Measurements from ENCODE around the gene ALPI. TPM values are rescaled to one million over a fixed set of nuclear protein-coding genes. Genes with fewer than 3 reads are reported as not detected.
"Not testable (repeated sequence)": the region's sequence is repeated elsewhere in the genome, so short reads cannot be mapped to it uniquely, and the experiment has no call there.

The ALPI gene
- total RNA-seq, 1 donor from 2014 or later, result not detected

DNA sequence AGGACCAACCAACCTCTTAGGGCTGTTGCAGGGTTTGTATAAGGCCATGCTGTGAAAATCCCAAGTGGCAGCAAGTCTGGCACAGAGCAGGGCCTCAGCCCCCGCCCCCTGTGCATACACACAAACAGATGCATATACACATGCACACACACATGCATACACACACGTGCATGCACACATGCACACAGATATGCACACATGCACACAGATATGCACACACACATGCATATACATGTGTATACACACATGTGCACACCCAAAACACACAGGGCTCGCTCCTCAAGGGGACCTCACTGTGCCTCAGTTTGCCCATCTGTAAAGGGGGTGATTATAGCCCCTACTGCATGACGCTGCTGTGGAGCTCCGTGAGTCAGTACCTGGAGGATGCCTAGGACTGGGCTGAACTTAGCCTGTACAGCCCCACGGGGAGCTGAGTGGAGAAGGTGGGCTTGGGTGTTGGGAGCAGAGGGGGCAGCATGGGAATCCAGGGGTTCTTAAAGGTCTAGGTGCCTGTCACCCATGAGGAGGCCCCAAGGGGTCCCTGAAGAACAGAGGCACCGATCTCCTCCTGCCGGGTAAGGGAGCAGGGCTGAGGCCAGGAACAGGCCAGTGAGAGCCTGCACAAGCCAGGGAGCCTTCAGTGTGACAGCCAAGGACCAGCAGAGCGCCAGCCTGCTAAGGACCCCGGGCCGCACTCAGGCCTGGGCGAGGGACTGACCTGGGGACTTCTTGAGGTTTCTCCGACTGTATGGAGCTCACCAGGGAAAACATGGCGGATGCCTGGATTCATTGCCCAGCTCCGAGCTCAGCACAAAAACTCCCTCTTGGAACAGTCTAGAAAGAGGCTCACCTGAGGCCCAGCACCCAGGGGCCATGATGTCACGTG lies 24.0 kb upstream of the ALPI start:
- no peaks in the 10 kb centered on the region for H3K9me3 Mint-ChIP-seq
- H3K4me3 Mint-ChIP-seq, result no peak overlapping the region
- H3K36me3 Mint-ChIP-seq (ENCODE audit: low read depth), result no peaks in the 10 kb centered on the region
- intact Hi-C loops (cut with micrococcal nuclease), result no loop called here
- peaks cover 10% of the 10 kb centered on the region for H3K27me3 Mint-ChIP-seq (ENCODE audit: insufficient read depth)
- DNase-seq (ENCODE audit: low spot score), result no peak
- no peaks in the 10 kb centered on the region for H3K4me1 Mint-ChIP-seq (ENCODE audit: low read depth)
- H3K27ac Mint-ChIP-seq, result no peak overlapping the region

DNA sequence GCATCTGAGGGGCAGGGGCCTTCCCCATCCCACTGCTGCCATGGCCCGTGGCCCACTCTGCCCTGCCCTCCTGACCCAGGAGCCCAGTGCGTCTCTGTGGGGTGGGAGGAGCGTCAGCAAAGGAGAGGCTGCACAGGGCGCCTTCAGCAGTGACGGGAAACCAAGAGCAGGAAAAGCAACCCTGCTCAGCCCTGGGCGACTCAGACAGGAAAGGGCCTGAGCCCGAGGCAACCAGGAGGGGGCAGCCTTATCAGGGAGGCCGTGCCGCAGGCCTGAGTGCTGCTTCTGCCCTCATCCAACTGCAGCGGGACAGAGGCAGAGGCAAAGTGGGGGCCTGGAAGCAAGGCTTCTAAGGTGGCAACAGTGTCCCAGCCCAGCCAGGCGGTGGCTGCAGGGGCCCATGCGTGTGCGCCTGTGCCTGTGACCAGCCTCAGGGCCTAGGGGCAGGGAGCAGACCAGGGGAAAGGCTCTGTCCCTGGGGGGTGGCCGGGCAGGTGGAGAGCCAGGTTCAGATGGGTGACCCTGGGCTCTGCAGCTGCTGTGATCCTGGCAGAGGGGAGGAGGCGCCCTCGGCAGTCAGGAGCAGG lies 23.3 kb upstream of the ALPI start:
- H3K36me3 Mint-ChIP-seq (ENCODE audit: low read depth), result no peaks in the 10 kb centered on the region
- no peak for DNase-seq (ENCODE audit: low spot score)
- intact Hi-C loops (cut with micrococcal nuclease), result no loop called here
- no peaks in the 10 kb centered on the region for H3K4me1 Mint-ChIP-seq (ENCODE audit: low read depth)
- H3K27me3 Mint-ChIP-seq (ENCODE audit: insufficient read depth), result peaks cover 12% of the 10 kb centered on the region
- no peak overlapping the region for H3K4me3 Mint-ChIP-seq
- H3K27ac Mint-ChIP-seq, result no peak overlapping the region
- no peaks in the 10 kb centered on the region for H3K9me3 Mint-ChIP-seq

DNA sequence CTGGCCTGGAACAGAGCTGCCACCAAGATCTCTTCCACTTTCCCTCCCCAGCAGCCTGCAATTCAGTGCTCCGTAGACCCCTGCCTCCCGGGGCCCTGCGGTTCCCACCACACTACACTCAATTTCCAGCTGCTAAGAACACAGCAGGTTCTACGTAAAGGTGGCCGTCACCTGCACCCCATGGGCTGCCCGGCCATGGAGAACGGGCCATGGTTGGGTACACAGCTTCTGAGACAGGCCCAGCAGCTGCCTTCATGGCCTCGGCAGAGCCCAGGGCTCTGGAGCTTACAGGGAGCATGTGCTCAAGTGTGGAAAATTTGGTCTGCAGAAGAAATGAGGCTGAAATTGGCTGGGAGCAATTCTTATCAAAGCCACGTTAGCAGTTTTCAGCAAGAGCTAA lies 22.3 kb upstream of the ALPI start:
- H3K36me3 Mint-ChIP-seq (ENCODE audit: low read depth); H3K4me3 Mint-ChIP-seq; H3K4me1 Mint-ChIP-seq (ENCODE audit: low read depth); H3K9me3 Mint-ChIP-seq; H3K27ac Mint-ChIP-seq; DNase-seq (ENCODE audit: low spot score); intact Hi-C loops (cut with micrococcal nuclease): not testable (repeated sequence)
- peaks cover 12% of the 10 kb centered on the region for H3K27me3 Mint-ChIP-seq (ENCODE audit: insufficient read depth)

DNA sequence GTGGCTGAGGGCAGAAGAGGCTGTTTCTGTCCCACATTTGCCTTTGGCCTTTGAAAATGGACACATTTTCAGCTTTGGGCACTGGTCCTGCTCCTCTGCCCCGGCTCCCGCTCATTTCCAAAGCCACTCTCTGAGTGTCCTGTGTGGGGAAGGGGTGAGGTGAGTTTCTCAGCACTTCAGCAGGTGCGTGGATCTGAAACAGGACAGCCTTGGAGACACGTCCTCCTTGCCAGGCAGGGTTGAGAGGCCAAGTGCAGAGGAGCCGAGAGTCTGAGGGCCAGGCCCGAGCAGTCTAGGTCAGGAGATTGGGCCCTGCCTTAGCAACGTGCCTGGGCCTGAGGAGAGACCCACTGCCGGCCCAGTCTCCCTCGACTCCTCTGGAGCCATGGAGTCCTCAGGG lies 21.9 kb upstream of the ALPI start:
- no peaks in the 10 kb centered on the region for H3K4me1 Mint-ChIP-seq (ENCODE audit: low read depth)
- H3K4me3 Mint-ChIP-seq, result no peak overlapping the region
- H3K27me3 Mint-ChIP-seq (ENCODE audit: insufficient read depth), result peaks cover 12% of the 10 kb centered on the region
- no peak overlapping the region for H3K27ac Mint-ChIP-seq
- DNase-seq (ENCODE audit: low spot score), result no peak
- no peaks in the 10 kb centered on the region for H3K9me3 Mint-ChIP-seq
- no peaks in the 10 kb centered on the region for H3K36me3 Mint-ChIP-seq (ENCODE audit: low read depth)
- intact Hi-C loops (cut with micrococcal nuclease), result no loop called here

DNA sequence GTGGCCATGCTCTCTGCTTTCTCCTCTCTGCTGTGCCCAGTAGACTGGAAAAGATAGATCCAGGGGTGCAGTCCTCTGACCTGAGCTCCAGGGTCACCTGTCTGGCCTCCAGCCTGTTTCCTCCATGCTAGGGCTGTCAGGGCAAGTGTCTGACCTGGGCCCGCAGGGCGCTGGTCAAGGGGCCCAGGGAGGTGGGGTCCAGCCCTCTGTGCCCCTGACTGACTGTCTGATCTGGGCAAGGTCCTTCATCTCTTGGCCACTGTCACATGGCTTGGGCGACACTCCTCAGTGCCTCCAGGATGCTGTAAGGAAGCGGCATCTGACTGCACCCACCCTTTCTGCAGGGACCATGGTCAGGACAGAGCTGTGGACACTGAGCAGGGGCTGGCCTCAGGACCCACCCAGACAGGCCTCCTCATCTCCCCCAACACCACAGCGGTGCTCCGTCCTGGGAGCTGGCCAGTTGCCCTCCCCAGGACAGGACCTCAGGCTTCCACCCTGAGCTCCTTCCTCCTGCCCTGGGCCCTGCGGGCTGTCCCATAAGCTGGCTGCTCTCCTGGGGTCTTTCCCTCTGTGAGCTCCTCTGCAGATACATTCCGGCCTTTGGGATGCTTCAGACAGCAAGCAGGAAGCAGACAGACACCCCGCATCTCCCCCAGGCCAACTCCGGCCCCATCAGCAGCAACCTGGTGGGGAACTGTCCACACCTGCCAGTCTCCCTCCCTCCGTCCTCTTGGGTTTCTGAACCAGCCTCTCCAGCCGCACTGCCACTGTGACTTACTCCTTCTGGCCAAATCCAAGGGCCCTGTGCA lies 21.2 kb upstream of the ALPI start:
- Mint-ChIP-seq H3K9me3 (no peaks in the 10 kb centered on the region), H3K4me3 (no peak overlapping the region), H3K27me3 (ENCODE audit: insufficient read depth) (peaks cover 12% of the 10 kb centered on the region), H3K27ac (no peak overlapping the region), H3K36me3 (ENCODE audit: low read depth) (no peaks in the 10 kb centered on the region), H3K4me1 (ENCODE audit: low read depth) (no peaks in the 10 kb centered on the region)
- intact Hi-C loops (cut with micrococcal nuclease), result no loop called here
- DNase-seq (ENCODE audit: low spot score), result no peak

DNA sequence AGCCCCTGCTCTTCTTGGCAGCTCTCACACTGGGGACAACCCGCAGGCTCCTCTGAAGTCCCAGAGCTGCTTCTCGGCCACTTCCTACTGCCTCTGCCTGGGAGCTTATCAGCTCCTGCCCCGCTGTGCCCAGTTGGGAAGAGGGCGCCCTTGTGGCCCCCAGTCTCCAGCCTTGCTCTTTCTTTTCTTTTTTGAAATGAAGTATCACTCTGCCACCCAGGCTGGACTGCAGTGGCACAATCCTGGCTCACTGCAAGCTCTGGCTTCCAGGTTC lies 20.6 kb upstream of the ALPI start:
- intact Hi-C loops (cut with micrococcal nuclease), result no loop called here
- H3K4me3 Mint-ChIP-seq, result no peak overlapping the region
- DNase-seq (ENCODE audit: low spot score), result no peak
- H3K4me1 Mint-ChIP-seq (ENCODE audit: low read depth), result no peaks in the 10 kb centered on the region
- H3K27me3 Mint-ChIP-seq (ENCODE audit: insufficient read depth), result peaks cover 6% of the 10 kb centered on the region
- no peaks in the 10 kb centered on the region for H3K9me3 Mint-ChIP-seq
- no peaks in the 10 kb centered on the region for H3K36me3 Mint-ChIP-seq (ENCODE audit: low read depth)
- no peak overlapping the region for H3K27ac Mint-ChIP-seq

DNA sequence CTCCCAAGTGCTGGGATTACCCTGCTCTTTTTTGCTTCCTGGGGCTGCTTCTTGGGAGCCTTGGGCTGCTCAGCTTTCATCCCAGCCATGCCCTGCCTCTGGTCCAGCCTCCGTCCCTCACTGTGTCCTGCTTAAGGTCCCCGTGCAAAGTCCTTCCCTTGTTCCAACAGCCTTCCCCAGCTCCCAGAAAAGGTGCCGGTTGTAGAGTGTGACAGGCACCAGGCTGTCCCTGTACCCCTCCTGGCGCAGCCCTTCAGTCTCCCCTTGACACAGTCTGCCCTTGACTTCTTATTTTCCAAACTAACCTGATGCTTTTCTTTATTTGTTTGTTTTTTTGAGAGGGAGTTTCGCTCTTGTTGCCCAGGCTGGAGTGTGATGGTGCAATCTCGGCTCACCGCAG lies 20.1 kb upstream of the ALPI start:
- H3K4me3 Mint-ChIP-seq, result no peak overlapping the region
- no peak overlapping the region for H3K27ac Mint-ChIP-seq
- H3K36me3 Mint-ChIP-seq (ENCODE audit: low read depth), result no peaks in the 10 kb centered on the region
- H3K4me1 Mint-ChIP-seq (ENCODE audit: low read depth), result no peaks in the 10 kb centered on the region
- peaks cover 4% of the 10 kb centered on the region for H3K27me3 Mint-ChIP-seq (ENCODE audit: insufficient read depth)
- intact Hi-C loops (cut with micrococcal nuclease), result no loop called here
- DNase-seq (ENCODE audit: low spot score), result no peak
- H3K9me3 Mint-ChIP-seq, result no peaks in the 10 kb centered on the region

DNA sequence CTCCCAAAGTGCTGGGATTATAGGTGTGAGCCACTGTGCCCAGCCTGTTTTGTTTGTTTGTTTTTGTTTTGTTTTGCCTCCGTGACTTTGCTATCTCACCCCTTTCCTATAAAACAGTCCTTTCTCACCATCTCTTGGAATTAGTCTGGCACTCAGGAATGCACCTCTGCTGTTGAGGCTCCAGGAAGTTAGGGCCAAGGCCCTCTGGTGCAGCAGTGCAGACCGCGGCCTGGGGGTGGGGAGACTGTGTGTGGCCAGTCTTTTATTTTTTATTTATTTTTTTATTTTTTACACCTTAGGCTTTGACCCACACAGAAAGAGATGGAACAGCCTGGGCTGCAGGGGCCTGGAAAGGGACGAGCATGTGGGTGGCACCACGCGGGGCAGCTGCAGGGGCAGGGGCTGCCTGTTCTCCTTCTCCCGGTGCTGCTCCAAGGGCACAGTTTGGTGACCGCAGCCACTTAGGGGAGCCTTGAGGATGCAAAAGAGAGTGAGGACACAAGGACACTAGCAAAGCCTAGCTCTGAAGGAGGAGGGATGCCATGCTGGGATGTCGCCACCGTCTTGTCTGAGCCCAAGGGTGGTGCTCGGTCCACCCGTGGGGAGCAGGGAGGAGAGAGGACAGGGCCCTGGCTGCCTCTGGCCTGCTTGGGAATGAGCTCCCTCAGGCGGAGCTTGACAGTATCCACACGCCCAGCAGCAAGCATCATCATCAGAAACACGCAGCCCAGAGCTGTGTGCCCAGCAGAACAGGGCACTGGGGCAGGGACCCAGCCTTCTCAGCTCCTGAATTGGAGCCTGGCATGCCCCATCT lies 19.4 kb upstream of the ALPI start:
- no peaks in the 10 kb centered on the region for H3K4me1 Mint-ChIP-seq (ENCODE audit: low read depth)
- intact Hi-C loops (cut with micrococcal nuclease), result no loop called here
- no peak overlapping the region for H3K27ac Mint-ChIP-seq

DNA sequence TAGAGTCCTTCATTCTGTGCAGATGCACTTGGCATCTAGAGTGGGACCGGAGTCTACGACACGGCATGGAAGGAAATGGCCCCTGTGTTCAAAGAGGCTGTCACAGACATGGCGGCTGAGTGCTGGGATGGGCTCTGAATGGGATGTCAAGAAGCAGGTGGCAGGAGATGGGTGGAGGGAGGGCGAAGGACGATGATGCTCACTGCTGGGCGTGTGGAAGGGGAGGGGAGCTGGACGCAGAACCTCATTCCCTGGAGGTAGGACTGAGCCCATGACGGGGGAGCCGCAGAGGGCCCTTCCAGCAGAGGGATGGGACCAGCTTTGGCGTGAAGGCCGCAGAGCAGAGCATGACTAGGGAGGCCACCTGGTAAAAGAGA lies 18.8 kb upstream of the ALPI start:
- no peak for DNase-seq (ENCODE audit: low spot score)
- Mint-ChIP-seq H3K36me3 (ENCODE audit: low read depth) (no peaks in the 10 kb centered on the region), H3K4me3 (no peak overlapping the region), H3K27me3 (ENCODE audit: insufficient read depth) (peaks cover 2% of the 10 kb centered on the region), H3K4me1 (ENCODE audit: low read depth) (no peaks in the 10 kb centered on the region), H3K27ac (no peak overlapping the region), H3K9me3 (no peaks in the 10 kb centered on the region)
- intact Hi-C loops (cut with micrococcal nuclease), result no loop called here

More for the DNA sequence above, 19.4 kb upstream of the ALPI start:
- Mint-ChIP-seq H3K36me3 (ENCODE audit: low read depth) (no peaks in the 10 kb centered on the region), H3K27me3 (ENCODE audit: insufficient read depth) (peaks cover 2% of the 10 kb centered on the region), H3K4me3 (no peak overlapping the region), H3K9me3 (no peaks in the 10 kb centered on the region)
- no peak for DNase-seq (ENCODE audit: low spot score)

DNA sequence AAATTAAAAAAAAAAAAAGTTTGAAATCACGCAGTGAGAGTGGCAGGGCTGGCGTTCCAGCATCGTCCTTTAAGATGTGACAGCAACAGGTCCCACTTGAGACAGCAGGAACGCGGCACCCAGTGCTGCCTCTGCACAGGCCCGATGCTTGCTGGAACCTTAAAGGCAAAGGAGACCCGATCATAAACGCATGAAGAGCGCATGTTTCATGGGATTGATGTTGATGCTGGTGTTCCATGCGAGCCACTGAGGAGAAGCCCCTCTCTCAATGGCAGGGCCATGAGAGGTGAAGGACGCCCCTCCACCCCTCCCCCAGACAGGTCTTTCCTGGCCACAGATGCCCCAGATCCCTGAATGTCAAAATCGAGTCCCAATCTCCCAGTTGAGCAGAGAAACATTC lies 17.9 kb upstream of the ALPI start:
- H3K4me1 Mint-ChIP-seq (ENCODE audit: low read depth), result no peaks in the 10 kb centered on the region
- no peak overlapping the region for H3K4me3 Mint-ChIP-seq
- intact Hi-C loops (cut with micrococcal nuclease), result no loop called here
- DNase-seq (ENCODE audit: low spot score), result no peak
- H3K36me3 Mint-ChIP-seq (ENCODE audit: low read depth), result no peaks in the 10 kb centered on the region
- H3K27ac Mint-ChIP-seq, result no peak overlapping the region
- no peaks in the 10 kb centered on the region for H3K9me3 Mint-ChIP-seq
- H3K27me3 Mint-ChIP-seq (ENCODE audit: insufficient read depth), result peaks cover 2% of the 10 kb centered on the region

DNA sequence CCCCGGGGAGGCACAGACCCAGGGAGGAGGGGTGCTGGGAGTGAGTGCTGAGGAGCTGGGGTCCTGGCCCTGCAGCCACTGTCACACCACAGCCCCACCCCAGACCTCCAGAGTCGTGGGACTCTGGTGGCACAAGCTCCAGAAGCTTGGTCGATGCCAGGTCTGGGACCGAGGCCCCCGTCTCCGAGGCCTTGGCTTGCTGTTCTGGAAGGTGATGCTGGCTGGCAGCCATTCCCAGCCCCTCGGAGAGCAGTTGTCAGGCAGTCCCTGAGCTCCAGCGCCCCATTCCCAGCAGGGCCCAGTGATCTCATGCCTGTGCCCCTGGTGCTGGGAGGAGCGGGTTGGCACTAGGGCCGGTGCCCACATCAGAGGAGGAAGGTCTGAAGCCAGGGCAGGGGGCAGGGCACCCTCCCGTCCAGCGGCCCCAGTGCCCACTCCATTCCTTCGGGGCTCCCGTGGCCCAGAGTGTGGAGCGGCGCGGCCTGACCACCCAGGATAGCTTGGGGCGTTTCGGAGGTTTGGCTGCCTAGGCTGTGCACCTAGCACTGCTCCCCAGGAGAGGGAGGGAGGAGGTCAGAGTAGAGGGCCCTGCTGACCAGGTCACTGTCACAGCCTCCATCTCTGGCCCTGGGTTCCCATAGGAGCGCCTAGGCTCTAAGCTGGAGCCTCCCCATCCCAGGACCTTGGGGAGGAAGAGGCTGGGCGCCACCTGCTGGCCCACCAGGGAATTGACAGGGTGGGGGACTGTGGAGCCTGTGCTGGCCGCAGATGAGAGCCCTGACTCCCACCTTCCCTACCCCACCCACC lies 16.8 kb upstream of the ALPI start:
- H3K27me3 Mint-ChIP-seq (ENCODE audit: insufficient read depth), result peaks cover 2% of the 10 kb centered on the region
- intact Hi-C loops (cut with micrococcal nuclease), result no loop called here
- DNase-seq (ENCODE audit: low spot score), result no peak
- no peaks in the 10 kb centered on the region for H3K4me1 Mint-ChIP-seq (ENCODE audit: low read depth)
- H3K9me3 Mint-ChIP-seq, result no peaks in the 10 kb centered on the region
- H3K4me3 Mint-ChIP-seq, result no peak overlapping the region
- H3K36me3 Mint-ChIP-seq (ENCODE audit: low read depth), result no peaks in the 10 kb centered on the region
- no peak overlapping the region for H3K27ac Mint-ChIP-seq

DNA sequence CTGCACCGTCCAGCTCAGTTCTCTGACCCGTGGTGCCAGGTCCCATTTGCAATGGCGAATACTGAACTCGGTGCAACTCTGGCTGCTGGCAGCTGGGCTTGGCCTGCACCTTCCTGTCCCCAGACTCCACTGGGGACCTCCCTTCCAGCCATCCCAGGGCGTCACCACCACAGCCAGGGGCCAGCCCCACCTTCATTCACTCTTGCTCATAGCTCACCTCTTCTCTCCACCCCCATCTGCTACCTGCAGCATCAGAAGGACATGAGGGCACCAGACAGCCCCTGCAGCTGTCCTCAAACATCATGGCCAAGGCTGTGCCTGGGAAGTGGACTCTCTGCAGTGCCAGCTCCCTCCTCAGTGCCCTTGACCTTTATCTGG lies 16.2 kb upstream of the ALPI start:
- peaks cover 2% of the 10 kb centered on the region for H3K27me3 Mint-ChIP-seq (ENCODE audit: insufficient read depth)

More for the DNA sequence above, 16.2 kb upstream of the ALPI start:
- intact Hi-C loops (cut with micrococcal nuclease), result loop anchor here (1.0 to 5.0 kb wide), 5 partner anchors 75 to 587 kb away; no protein-coding TSS in a partner anchor
- Mint-ChIP-seq H3K36me3 (ENCODE audit: low read depth) (no peaks in the 10 kb centered on the region), H3K4me1 (ENCODE audit: low read depth) (no peaks in the 10 kb centered on the region), H3K27ac (peak overlapping the region; percentile 34), H3K4me3 (no peak overlapping the region), H3K9me3 (no peaks in the 10 kb centered on the region)
- DNase-seq (ENCODE audit: low spot score), result no peak
